ENCODE data around the gene ZNF106.

Gene ZNF106

DNA sequence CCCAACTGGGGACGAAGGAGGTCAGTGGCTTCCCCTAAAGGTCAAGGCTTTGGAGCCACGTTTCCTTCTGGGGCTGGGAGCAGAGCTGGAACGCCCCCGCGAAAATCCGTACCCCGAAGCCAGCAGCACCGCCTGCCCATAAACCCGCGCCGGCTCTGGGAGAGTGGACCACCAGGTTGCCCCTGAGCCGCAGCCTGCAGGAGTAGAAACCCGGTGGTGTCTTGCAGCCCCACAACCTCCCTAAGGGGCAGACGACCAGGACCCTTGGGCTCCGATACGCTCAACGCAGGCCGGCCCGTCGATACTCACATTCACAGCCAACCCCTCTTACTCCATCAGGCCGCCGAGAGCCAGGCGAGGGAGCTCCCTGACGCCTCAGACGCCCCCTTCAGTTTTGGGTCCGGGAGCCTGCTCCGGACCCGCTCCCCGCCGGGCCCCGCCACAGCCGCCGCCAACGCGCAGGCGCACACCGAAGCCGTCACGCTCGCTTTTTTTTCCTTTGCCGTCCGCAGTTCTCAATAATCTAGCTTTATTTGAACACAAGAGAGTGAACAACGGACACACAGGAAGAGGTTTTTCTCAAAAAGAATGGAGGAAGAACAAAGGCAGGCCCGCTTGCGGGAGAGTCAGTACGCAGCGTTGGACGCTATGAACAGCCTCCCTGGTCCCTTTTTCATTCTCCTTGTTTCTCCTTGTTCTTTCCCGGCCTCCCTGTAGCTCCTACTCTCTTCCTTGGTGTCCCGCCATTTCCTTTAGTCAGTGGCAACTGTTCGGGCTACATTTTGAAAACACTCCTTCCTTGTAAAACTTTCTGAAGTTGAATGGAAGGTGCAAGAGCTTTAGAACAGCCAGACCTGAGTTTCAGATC, at the start of gene ZNF106:
TSS of gene ZNF106 (minus strand) at position 471 of the 868 bp plus-strand sequence. CDS start 18,852 bp downstream, outside the sequence.
- in situ Hi-C loops (cut with HindIII; ENCODE audit: low sequenced_read_pairs): no loop called here

DNA sequence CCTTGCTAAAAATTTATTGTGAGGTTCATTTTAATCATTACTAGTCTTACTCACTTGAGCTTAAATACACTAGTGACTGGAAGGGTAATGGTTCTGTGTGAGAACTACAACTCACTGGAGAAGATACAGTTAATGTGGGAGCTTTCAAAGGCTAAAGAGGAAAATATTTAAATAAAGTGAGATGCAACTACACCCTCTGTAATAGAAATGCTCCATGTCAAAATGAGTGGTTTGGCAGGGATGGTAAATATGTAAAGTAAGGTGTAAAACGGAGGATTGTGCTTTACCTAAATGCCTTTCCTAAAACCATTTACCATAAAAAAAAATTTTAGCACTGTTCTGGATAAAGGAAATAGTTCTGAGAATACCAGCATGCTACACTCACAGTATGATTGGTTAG, 42.3 kb upstream of the ZNF106 start:
- in situ Hi-C loops (cut with HindIII; ENCODE audit: low sequenced_read_pairs): no loop called here

DNA sequence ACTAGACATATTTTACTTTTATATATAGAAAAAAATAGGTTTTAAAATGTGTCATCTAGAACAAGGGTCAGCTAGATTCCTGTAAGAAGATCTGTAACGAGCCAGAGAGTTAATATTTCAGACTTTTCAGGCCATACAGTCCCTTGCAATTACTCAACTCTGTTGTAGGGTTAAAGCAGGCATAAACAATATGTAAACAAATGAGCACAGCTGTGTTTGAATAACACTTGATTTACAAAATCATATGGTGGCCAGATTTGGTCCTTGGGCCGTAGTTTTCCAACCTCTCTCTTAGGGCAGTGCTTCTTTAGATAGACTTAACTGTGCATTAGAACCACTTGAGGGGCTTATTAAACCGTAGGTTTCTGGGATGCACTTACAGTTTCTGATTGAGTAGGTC, 38.0 kb upstream of the ZNF106 start:
- in situ Hi-C loops (cut with HindIII; ENCODE audit: low sequenced_read_pairs): no loop called here

DNA sequence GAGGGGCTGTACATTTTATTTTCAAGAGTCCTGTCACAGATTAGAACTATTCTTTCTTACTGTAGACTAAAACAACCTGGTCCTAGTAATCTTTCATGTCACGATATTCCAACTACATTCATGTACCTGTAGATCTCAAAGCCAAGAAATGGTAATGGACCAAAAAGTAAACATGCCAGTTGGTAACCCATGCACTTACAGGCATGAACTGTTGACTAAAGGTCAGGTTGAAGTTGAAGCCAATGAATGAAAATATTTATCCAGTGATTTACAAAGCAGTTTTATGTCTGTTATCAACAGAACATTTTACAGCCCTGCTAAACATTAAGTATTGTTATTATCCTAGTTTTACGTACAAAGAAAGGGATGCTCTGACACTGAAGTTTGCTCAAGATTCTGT, 32.4 kb upstream of the ZNF106 start:
- in situ Hi-C loops (cut with HindIII; ENCODE audit: low sequenced_read_pairs): no loop called here

DNA sequence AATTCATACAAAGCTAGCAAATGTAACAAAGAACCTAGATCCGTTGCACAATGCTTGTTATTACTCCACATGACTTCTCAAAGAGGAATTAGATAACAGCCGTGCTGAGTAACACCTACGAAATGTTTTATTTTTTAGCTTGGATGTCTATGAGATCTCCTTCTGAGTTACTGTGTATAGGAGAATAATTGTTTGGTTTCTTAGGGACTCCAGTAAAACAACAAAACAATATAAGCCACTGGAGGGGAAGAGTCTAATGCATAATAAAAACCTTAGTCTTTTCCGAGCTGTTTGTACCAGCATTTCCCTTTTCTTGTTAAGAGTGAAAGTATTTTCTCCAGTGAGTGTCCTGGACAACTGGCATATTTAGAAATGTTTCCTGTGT, 20.1 kb upstream of the ZNF106 start:
- in situ Hi-C loops (cut with HindIII; ENCODE audit: low sequenced_read_pairs): no loop called here

DNA sequence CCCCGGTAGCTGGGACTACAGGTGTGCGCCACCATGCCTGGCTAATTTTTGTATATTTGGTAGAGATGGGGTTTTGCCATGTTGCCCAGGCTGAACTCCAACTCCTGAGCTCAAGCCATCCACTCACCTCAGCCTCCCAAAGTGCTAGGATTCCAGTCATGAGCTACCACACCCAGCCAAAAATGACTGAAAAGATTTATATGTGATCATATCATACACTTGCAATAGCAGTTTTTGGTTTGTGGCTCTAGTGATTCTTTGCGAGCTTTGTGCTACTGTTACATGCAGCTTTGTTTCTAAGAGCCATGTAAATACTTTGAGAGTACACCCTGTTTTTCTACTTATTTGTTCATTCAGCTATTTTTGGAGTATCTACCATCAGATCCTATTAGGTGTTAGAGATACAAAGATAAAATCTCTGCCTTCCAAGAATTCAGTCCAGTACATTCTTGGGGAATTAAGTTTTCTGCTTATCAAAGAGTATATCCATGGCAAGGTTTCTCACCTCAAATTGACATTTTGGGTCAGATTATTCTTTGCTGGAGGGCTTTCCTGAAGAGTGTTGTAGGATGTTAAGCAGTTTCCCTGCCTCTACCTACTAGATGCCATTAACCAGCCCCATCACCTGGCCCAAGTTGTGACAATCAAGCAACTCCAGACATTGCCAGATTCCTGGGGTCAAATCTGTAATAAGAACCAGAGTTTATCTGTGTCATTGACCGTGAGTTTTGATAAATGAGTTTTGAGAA, 19.5 kb upstream of the ZNF106 start:
- in situ Hi-C loops (cut with HindIII; ENCODE audit: low sequenced_read_pairs): no loop called here

DNA sequence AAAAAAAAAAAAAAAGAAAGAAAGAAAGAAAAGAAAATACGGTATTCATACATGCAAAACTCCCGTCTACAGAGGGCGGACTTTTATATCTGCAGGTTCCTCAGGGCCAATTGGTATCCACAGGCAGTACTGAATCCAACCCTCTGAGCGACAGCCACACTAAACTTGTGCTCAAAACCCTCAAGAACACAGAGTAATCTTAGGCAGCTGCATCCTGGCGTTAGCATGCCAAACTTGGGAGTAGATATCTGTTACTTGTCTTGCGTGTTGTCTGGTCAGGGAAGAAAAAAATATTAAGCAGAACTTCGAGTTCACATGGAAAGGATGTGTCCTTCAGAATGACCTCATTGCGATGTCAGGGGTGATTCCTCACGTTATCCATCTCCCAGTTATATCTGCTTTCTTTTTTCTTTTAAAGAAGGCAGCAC, 17.3 kb upstream of the ZNF106 start:
- in situ Hi-C loops (cut with HindIII; ENCODE audit: low sequenced_read_pairs): no loop called here

DNA sequence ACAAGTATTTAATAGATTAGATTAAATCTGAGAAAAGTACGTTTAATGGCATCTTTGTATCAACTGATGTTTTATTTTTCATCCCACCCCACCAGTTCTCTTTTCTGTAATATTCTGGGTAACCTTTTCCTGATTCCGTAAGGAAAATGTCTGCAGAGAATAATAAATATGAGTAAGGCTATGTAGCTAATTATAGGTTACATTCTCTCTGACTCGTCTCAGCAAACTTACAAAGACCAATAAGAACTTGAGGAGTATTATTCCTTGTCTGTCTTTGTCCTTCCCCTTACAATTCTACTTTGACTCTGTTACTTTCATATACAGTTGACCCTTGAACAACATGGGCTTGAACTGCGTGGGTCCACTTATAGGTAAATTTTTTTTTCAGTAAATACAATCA, 16.6 kb upstream of the ZNF106 start:
- in situ Hi-C loops (cut with HindIII; ENCODE audit: low sequenced_read_pairs): no loop called here

DNA sequence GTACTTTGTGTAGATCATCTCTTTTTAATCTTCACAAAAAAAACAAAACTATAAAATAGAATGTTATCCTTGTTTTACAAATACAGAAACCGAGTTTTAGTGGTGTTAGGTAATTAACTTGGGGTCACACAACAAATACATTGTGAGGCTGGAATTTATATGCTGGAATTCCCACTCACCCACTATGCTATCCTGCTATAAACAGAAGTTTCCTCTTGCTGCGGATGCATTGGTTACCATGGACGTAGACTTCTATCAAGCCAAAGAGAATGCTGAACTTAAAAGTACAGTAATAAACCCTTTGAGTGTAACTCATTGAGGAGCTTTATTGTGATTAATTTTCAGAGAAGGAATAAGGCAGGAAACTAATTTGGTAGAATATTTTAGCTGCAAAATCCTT, 13.7 kb upstream of the ZNF106 start:
- in situ Hi-C loops (cut with HindIII; ENCODE audit: low sequenced_read_pairs): no loop called here

DNA sequence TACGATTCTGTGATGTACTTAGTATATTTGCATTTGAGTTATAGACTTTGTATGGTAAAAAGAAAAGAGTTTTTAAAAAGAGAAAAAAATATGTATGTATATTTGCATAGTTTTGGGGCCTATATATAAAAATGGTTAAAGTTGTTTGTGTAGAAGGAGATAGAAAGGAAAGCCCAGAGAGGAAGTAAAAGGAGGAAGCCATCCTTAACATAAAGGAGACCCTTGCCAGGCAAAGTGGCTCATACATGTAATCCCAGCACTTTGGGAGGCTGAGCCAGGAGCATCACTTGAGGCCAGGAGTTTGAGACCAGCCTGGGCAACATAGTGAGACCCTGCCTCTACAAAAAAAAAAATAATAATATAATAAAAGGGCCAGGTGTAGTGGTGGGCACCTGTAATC, 12.9 kb upstream of the ZNF106 start:
- in situ Hi-C loops (cut with HindIII; ENCODE audit: low sequenced_read_pairs): no loop called here

DNA sequence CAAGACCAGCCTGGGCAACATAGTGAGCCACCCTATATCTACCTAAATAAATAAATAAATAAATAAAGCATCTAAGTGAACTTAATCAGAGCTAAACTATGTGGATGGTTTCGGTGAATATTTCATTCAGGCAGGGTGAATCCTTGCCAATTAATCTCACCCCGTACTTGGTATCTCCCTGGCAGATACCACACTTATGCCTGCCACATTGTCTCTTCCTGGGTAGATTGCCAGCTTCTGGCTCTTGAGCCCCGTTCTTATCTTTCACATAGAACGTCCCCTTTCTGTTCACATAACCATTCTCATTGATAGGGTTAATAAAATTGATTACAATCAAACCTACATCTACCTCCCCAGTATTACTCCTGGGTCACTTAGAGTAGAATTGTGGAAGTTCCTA, 11.5 kb upstream of the ZNF106 start:
- in situ Hi-C loops (cut with HindIII; ENCODE audit: low sequenced_read_pairs): no loop called here

DNA sequence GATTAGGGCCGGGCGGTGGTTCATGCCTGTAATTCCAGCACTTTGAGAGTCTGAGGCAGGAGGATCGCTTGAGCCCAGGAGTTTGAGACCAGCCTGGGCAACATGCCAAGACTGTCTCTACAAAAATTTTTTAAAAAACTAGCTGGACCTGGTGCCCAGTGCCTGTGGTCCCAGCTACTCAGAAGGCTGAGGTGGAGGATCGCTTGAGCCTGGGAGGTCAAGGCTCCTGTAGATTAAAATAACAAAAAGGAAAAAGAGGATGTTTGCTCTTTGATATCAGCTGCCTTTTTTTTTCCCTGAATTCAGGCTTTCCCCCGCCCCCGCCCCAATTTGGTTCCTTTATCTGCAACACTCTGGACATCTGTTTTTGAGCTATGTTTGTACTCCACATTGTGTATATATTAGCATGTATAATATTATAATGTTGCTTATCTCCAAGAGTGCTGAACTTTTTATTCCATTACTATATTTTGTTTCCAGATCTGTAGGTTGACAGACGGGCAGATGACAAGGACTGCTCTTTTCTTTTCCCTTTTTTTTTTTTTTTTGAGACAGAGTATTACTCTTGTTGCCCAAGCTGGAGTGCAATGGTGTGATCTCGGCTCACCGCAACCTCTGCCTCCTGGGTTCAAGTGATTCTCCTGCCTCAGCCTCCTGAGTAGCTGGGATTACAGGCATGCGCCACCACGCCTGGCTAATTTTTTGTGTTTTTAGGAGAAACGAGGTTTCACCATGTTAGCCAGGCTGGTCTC, 9.1 kb upstream of the ZNF106 start:
- in situ Hi-C loops (cut with HindIII; ENCODE audit: low sequenced_read_pairs): loop anchor here (5.0 kb wide), 1 partner anchor 87 kb away; no protein-coding TSS in a partner anchor

DNA sequence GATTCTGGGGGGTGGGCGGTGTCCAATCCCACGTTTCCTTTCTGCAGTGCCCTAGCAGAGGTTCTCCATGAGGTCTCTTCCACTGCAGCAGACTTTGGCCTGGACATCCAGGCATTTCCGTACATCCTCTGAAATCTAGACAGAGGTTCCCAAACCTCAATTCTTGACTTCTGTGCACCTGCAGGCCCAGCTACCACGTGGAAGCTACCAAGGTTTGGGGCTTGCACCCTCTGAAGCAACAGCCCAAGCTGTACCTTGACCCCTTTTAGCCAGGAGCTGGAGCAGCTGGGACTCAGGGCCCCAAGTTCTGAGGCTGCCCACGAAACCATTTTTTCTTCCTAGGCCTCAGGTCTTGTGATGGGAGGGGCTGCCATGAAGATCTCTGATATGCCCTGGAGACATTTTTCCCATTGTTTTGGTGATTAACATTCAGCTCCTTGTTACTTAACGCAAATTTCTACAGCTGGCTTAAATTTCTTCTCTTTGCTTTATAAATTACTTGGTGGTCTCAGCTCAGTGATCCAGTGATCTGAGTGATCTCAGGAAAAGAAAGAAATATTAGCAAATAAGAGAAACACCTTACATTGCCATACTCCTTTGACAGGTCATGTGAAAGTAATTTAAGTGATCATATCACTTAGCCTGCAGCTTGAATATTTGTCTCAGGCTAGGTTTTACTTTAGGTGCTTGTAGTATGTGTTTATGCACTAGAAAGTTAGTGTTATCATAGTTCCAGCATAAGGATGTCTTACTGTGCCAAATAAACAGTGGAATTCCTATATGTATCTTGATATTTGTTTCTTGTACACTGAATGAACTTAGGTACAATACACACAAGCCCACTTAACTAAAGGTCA, 7.5 kb upstream of the ZNF106 start:
- in situ Hi-C loops (cut with HindIII; ENCODE audit: low sequenced_read_pairs): loop anchor here (5.0 kb wide), 1 partner anchor 89 kb away; no protein-coding TSS in a partner anchor

DNA sequence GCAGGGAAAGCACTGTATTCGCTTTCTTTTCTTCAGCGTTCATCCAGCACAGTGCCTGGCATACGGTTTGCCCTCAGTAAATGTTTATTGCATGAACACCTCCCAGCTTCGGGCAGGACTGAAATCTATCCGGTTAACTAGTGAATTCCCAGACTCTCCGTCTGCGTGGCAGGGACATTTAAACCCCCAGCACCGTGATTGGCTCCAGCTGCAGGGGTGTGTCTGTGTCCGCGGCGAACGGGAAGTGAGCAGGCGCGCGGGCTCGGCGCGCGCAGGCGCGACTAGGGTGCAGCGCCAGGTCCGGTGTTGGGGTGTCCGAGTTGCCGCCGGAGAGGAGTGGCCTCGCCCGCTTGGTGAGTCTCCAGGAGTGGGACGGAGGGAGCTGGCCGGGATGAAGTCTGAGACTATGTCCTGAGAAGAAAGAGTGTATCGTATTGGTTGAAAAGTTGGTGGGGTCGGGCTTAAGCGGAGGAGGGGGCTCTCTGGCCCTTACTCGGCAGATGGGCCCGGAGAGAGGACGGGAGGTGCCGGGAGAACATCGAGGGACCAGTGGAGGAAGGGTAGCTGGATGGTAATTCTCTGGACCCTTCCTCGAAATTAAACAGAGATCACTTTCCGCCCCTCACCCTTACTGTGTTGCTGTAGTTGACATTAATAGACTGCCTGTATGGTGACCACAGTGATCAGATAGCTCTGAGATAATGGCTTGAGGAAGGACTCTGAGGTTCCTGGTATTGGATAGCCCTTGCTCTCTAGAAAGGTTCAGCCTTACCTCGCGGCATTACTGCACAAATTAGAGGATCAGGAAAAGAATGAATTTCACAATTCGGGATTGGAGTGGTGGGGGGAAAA, 4.6 kb upstream of the ZNF106 start, which contains the start of gene SNAP23:
TSS of gene SNAP23 (plus strand) at position 274 of the 852 bp plus-strand sequence. CDS start 16,213 bp downstream, outside the sequence.
- in situ Hi-C loops (cut with HindIII; ENCODE audit: low sequenced_read_pairs): loop anchor here (5.0 kb wide), 1 partner anchor 92 kb away; no protein-coding TSS in a partner anchor

DNA sequence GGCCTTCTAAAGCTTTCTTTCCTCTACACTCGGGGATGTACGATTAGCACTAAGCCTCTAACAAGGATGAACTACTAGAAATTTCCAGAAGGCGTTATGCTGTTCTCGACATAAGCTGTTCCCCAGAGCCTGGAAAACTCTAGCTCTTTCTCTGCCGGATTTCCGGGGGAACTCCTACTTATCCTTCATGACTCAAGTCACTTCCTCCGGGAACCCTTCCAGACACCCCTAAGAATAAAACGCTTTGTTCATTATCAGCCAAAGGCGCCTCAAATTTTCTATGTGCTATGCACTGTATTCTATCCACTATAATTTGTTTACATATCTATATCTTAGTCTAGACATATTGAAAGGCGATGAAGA, 4.0 kb upstream of the ZNF106 start:
- in situ Hi-C loops (cut with HindIII; ENCODE audit: low sequenced_read_pairs): loop anchor here (5.0 kb wide), 1 partner anchor 92 kb away; no protein-coding TSS in a partner anchor

DNA sequence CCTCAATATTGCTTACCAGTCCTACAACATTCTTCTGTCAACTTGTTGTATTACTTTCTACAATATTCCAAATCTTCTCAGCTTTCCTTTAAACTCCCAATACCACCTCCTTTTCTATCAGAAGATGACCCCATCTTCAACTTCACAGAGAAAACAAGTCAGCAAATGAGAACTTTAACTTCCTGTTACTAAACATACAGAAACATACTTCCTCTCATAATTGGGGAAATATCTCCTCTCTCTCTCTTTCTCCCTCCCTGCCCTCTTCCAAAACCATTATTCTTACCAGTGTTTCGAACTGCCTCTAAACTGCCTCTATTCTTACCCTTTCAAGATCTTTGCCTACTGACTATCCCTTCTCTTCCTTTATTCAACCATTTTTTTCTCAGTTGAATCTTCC, 2.7 kb upstream of the ZNF106 start:
- in situ Hi-C loops (cut with HindIII; ENCODE audit: low sequenced_read_pairs): no loop called here

DNA sequence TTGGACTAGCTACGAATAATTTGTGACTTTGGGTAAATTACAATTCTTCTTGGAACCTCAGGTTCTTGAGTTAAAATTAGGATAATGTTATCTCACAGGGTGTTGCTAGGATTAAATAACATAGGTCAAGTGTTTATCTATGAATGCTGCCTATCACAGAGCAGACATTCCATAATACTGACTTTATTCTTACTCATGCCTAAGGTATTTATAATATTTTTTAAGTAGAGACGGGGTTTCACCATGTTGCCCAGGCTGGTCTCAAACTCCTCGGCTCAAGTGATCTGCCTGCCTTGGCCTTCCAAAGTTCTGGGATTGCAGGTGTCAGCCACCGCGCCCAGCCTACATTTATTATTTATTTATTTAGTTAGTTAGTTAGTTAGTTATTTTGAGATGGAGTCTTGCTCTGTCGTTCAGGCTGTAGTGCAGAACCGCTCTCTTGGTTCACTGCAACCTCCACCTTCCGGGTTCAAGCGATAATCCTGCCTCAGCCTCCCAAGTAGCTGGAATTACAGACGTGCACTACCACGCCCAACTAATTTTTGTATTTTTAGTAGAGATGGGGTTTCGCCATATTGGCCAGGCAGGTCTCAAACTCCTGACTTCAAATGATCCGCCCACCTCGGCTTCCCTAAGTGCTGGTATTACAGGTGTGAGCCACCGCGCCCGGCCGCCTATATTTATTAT, 741 bp upstream of the ZNF106 start:
- in situ Hi-C loops (cut with HindIII; ENCODE audit: low sequenced_read_pairs): no loop called here

DNA sequence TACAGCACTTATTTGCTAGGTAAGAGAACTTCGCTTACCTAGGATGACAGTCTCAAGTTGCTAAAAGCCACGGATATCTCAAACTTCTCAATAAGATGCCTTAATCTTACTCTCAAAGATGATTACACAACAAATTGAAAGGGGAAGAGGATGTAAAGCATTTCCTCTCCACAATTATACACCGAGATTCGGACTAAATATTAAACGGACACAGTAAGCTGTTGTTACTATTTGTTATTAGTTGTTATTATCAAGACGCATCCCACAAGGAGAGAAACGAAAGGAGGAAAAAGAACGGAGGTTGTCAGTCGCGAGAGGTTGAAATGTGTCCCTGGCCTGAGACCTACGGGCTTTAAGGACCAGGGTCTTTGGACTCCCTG, 660 bp downstream of the ZNF106 start:
- in situ Hi-C loops (cut with HindIII; ENCODE audit: low sequenced_read_pairs): no loop called here

DNA sequence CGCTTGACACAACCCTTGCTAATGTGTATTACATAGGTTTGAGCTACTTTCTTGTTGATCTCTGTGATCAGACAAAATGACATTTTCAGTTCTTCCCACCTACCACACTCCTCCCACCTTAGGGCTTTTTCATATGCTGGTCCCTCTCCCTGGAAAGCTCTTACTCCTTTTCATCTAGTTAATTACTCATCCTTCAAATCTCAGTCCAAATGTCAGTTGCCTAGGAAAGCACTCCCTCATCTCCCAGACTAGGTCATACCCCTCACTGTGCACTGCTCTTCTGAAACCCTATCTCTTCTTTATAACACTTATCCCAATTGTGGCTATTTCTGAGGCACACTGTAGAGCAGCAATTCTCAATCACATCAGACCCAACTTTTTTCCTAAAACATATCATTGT, 7.3 kb downstream of the ZNF106 start:
- in situ Hi-C loops (cut with HindIII; ENCODE audit: low sequenced_read_pairs): no loop called here
